ENCODE results near the gene HERC3.
A peak's percentile ranks its signal among the peaks of the same experiment; 100 is the strongest.
"Not testable (repeated sequence)": the region's sequence is repeated elsewhere in the genome, so short reads cannot be mapped to it uniquely, and the experiment has no call there.

The HERC3 gene

GRCh38 chr4:88609794-88610193, 17.5 kb downstream of the HERC3 start:
- not testable (repeated sequence) for DNase-seq

GRCh38 chr4:88610771-88611170, 18.5 kb downstream of the HERC3 start:
- DNase-seq, result no peak

- peak; percentile 80 for DNase-seq
These were observed 21.2 kb downstream of the HERC3 start for GRCh38 chr4:88613417-88613875.

- DNase-seq, result no peak
These were observed 21.8 kb downstream of the HERC3 start for GRCh38 chr4:88614058-88614457.

GRCh38 chr4:88616275-88617150, 24.2 kb downstream of the HERC3 start:
- DNase-seq, result no peak

- no peak for DNase-seq
These were observed 26.7 kb downstream of the HERC3 start for GRCh38 chr4:88618782-88619485.

GRCh38 chr4:88619971-88620370, 27.7 kb downstream of the HERC3 start:
- no peak for DNase-seq

GRCh38 chr4:88621763-88622327, 29.6 kb downstream of the HERC3 start:
- DNase-seq, result no peak

GRCh38 chr4:88623097-88623496, 30.8 kb downstream of the HERC3 start:
- DNase-seq, result no peak

GRCh38 chr4:88628746-88629145, 36.5 kb downstream of the HERC3 start:
- no peak for DNase-seq

- DNase-seq, result no peak
These were observed 37.5 kb downstream of the HERC3 start for GRCh38 chr4:88629826-88630225.

GRCh38 chr4:88630756-88631155, 38.5 kb downstream of the HERC3 start:
- DNase-seq, result no peak

- DNase-seq, result no peak
These were observed 51.7 kb downstream of the HERC3 start for GRCh38 chr4:88643932-88644331.

- no peak for DNase-seq
These were observed 53.7 kb downstream of the HERC3 start for GRCh38 chr4:88645994-88646393.

- DNase-seq, result no peak
These were observed 54.4 kb downstream of the HERC3 start for GRCh38 chr4:88646528-88647280.

- no peak for DNase-seq
These were observed 57.4 kb downstream of the HERC3 start for GRCh38 chr4:88649716-88650115.

- no peak for DNase-seq
These were observed 61.2 kb downstream of the HERC3 start for GRCh38 chr4:88653371-88653946.

GRCh38 chr4:88655226-88655625, 62.9 kb downstream of the HERC3 start:
- no peak for DNase-seq

GRCh38 chr4:88659055-88659889, 67.0 kb downstream of the HERC3 start:
- DNase-seq, result no peak

GRCh38 chr4:88659890-88660208, 67.6 kb downstream of the HERC3 start:
- no peak for DNase-seq

GRCh38 chr4:88660446-88661294, 68.4 kb downstream of the HERC3 start:
- no peak for DNase-seq
